GM12891 (cell line): ENCODE data around the gene PRDM16.

ENCODE experiments used
- DNase-seq: peaks from one replicate; pipeline ENCODE4 v3.0.0; 2011; ENCODE audit warnings: low spot score; ENCODE audit not compliant: insufficient read length
- FAIRE-seq: peaks from 2 replicates; lab custom pipeline; 2011; peaks lifted over from hg19 to GRCh38; lab: Jason Lieb, UNC
- PAX5 ChIP-seq: IDR thresholded peaks from 2 replicates; pipeline ENCODE4 v1.6.1; 2011; ENCODE audit warnings: low read length, moderate library complexity, mild to moderate bottlenecking; ENCODE audit not compliant: insufficient read depth, severe bottlenecking
- POLR2A ChIP-seq: IDR thresholded peaks from 2 replicates; pipeline ENCODE4 v1.6.1; 2011; ENCODE audit warnings: low read depth, low read length, control low read depth
- POLR2AphosphoS5 ChIP-seq: IDR thresholded peaks from 2 replicates; pipeline ENCODE4 v1.6.1; 2011; ENCODE audit warnings: low read depth, low read length, control low read depth
- POU2F2 ChIP-seq: IDR thresholded peaks from 2 replicates; pipeline ENCODE4 v1.6.1; 2011; ENCODE audit warnings: low read depth, mild to moderate bottlenecking, control low read depth, low read length, moderate library complexity
- SPI1 ChIP-seq: IDR thresholded peaks from 2 replicates; pipeline ENCODE4 v1.6.1; 2011; ENCODE audit warnings: low read depth, low read length, control low read depth
- TAF1 ChIP-seq: IDR thresholded peaks from 2 replicates; pipeline ENCODE4 v1.6.1; 2011; ENCODE audit warnings: low read depth, low read length, control low read depth

The PRDM16 gene

GRCh38 chr1:3315399-3316339, 246.7 kb downstream of the PRDM16 start:
- DNase-seq (no peak), FAIRE-seq (no peak)
- TF ChIP-seq SPI1 (no peak), PAX5 (no peak), TAF1 (no peak), POU2F2 (no peak)

DNA sequence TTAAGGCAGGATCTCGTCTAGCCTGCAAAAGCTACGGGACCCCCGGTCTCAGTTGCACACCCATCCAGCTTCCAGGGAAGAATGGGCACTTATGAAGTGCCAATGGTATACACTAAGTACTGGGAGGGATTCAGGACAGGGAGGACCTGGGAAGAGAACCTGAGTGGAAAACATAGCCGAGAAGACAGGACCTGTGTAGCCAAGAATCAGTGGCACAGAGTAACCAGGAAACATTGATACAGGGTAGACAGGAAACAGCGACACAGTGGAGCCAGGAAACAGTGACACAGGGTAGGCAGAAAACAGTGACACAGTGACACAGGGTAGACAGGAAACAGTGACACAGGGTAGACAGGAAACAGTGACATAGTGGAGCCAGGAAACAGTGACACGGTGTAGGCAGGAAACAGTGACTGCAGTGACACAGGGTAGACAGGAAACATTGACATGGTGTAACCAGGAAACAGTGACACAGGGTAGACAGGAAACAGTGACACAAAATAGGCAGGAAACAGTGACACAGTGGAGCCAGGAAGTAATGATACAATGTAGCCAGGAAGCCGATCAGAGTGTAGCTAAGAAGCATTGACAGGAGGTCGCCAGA, 247.4 kb downstream of the PRDM16 start:
- TF ChIP-seq SPI1: no peak
- no peak for TF ChIP-seq PAX5
- no peak for TF ChIP-seq TAF1
- TF ChIP-seq POLR2AphosphoS5: no peak
- TF ChIP-seq POLR2A: no peak
- no peak for TF ChIP-seq POU2F2
- FAIRE-seq (no peak), DNase-seq (no peak)

- no peak for DNase-seq
- TF ChIP-seq POLR2A: no peak
- no peak for TF ChIP-seq POLR2AphosphoS5
- no peak for TF ChIP-seq PAX5
- no peak for TF ChIP-seq TAF1
- no peak for TF ChIP-seq POU2F2
- no peak for TF ChIP-seq SPI1
- no peak for FAIRE-seq
These were observed 248.5 kb downstream of the PRDM16 start for GRCh38 chr1:3317456-3317855.

DNA sequence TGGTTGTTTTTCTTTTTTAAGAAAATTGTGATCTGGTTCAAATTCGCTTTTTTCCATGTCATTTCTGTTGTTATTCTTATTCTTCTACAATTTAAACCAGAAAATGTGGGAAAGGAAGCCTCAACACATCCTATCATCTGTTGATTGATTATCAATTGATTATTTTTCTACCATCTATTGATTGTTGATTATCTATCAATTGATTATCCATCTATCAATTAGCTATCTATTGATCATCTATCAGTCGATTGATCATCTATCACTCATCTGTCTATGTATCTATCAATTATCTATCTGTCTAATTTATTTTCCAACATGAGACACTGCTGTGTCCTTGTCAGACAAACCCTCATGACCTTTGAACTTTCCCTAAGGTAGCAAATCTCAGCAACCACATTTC, 249.3 kb downstream of the PRDM16 start:
- DNase-seq: no peak
- TF ChIP-seq POU2F2 (no peak), POLR2AphosphoS5 (no peak), PAX5 (no peak), TAF1 (no peak), SPI1 (no peak)

GRCh38 chr1:3319874-3320245, 250.9 kb downstream of the PRDM16 start:
- DNase-seq: peak; percentile 60
- FAIRE-seq: peak; percentile 13
- TF ChIP-seq POLR2AphosphoS5 (no peak), POLR2A (no peak), POU2F2 (no peak), PAX5 (no peak), SPI1 (no peak), TAF1 (no peak)

More for the DNA sequence above, 249.3 kb downstream of the PRDM16 start:
- FAIRE-seq: no peak

GRCh38 chr1:3320246-3321152, 251.5 kb downstream of the PRDM16 start:
- DNase-seq (no peak), FAIRE-seq (no peak)

GRCh38 chr1:3321559-3322449, 252.8 kb downstream of the PRDM16 start:
- no peak for TF ChIP-seq POU2F2
- TF ChIP-seq POLR2A: no peak
- no peak for TF ChIP-seq POLR2AphosphoS5
- TF ChIP-seq SPI1: no peak
- no peak for TF ChIP-seq TAF1
- TF ChIP-seq PAX5: no peak
- no peak for DNase-seq
- FAIRE-seq: peak; percentile 9

More at GRCh38 chr1:3320246-3321152, 251.5 kb downstream of the PRDM16 start:
- TF ChIP-seq POLR2A: no peak
- TF ChIP-seq TAF1: no peak
- no peak for TF ChIP-seq POU2F2
- no peak for TF ChIP-seq PAX5
- no peak for TF ChIP-seq POLR2AphosphoS5
- no peak for TF ChIP-seq SPI1

GRCh38 chr1:3322450-3323020, 253.5 kb downstream of the PRDM16 start:
- DNase-seq (no peak), FAIRE-seq (no peak)
- TF ChIP-seq TAF1 (no peak), POLR2A (no peak), SPI1 (no peak), PAX5 (no peak), POLR2AphosphoS5 (no peak), POU2F2 (no peak)
